ENCODE measurements around the gene PPIF.

DNA sequence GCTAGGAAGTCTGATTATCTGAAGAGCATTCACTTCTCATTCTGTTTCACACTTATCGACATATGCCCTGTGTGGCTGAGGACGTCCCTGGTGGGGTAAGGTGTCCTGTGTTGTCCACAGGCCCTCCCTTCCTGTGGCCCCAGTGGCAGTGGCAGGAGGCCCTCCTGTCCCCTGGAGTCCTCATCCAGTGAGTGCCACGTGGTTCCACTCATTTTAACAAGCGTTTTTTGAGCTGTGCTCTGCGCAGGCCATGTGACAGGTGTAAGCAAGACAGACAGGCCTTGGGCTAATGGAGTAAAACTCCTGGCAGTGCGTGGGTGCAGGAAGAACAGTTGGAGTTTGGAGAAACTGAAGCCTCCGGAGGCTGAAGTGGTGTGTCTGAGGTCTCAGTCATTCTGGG lies 39.3 kb upstream of the PPIF start:
- TF ChIP-seq, protein P1, sequence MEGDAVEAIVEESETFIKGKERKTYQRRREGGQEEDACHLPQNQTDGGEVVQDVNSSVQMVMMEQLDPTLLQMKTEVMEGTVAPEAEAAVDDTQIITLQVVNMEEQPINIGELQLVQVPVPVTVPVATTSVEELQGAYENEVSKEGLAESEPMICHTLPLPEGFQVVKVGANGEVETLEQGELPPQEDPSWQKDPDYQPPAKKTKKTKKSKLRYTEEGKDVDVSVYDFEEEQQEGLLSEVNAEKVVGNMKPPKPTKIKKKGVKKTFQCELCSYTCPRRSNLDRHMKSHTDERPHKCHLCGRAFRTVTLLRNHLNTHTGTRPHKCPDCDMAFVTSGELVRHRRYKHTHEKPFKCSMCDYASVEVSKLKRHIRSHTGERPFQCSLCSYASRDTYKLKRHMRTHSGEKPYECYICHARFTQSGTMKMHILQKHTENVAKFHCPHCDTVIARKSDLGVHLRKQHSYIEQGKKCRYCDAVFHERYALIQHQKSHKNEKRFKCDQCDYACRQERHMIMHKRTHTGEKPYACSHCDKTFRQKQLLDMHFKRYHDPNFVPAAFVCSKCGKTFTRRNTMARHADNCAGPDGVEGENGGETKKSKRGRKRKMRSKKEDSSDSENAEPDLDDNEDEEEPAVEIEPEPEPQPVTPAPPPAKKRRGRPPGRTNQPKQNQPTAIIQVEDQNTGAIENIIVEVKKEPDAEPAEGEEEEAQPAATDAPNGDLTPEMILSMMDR (IDR thresholded peaks at IDR 0.05): no peak
- no peak for TF ChIP-seq POLR2AphosphoS5 (IDR thresholded peaks at IDR 0.05)
